SK-N-SH treated with all-trans-retinoic acid at 6 μM for 48 hours (cell line): ENCODE data around the gene GPC6.
A peak's percentile ranks its signal among the peaks of the same experiment; 100 is the strongest.

Experiments
- ATAC-seq: fragments of 200-7000 bp; cut with Tn5 transposase; 3 replicates; pipeline ENCODE4 v1.9.1; 2020; ENCODE audit warnings: mild to moderate bottlenecking, moderate library complexity
- ARNTL ChIP-seq: fragments of 450-650 bp; formaldehyde crosslinking; IDR thresholded peaks from 2 replicates; pipeline ENCODE4 v1.5.0; 2020; ENCODE audit warnings: low read depth, mild to moderate bottlenecking, moderate library complexity, borderline replicate concordance
- BACH2 ChIP-seq: fragments of 250-450 bp; sonication (Bioruptor Pico); IDR thresholded peaks from 2 replicates; pipeline ENCODE4 v1.9.0; 2021; ENCODE audit warnings: mild to moderate bottlenecking, borderline replicate concordance
- CSDC2 ChIP-seq: fragments of 250-450 bp; sonication (Bioruptor Pico); IDR thresholded peaks from 2 replicates; pipeline ENCODE4 v1.5.0; 2020; ENCODE audit warnings: mild to moderate bottlenecking, moderate library complexity
- ESRRG ChIP-seq: fragments of 250-450 bp; sonication (Bioruptor Pico); IDR thresholded peaks from 2 replicates; pipeline ENCODE4 v1.6.1; 2021; ENCODE audit warnings: mild to moderate bottlenecking
- GLIS3 ChIP-seq: fragments of 250-450 bp; sonication (Bioruptor Pico); IDR thresholded peaks from 2 replicates; pipeline ENCODE4 v1.5.0; 2020; ENCODE audit warnings: mild to moderate bottlenecking, moderate library complexity
- ISL1 ChIP-seq: fragments of 250-450 bp; sonication (Bioruptor Pico); IDR thresholded peaks from 2 replicates; pipeline ENCODE4 v2.1.2; 2022; ENCODE audit warnings: mild to moderate bottlenecking, moderate library complexity
- OSR1 ChIP-seq: fragments of 250-450 bp; sonication (Bioruptor Pico); IDR thresholded peaks from 2 replicates; pipeline ENCODE4 v1.8.0; 2022; ENCODE audit warnings: moderate library complexity, mild to moderate bottlenecking, inconsistent platforms
- PPARA ChIP-seq: fragments of 250-450 bp; sonication (Bioruptor Pico); IDR thresholded peaks from 2 replicates; pipeline ENCODE4 v1.5.0; 2020; ENCODE audit warnings: mild to moderate bottlenecking, borderline replicate concordance
- RARB ChIP-seq: fragments of 250-450 bp; sonication (Bioruptor Pico); IDR thresholded peaks from 2 replicates; pipeline ENCODE4 v1.8.0; 2021; ENCODE audit warnings: mild to moderate bottlenecking, moderate library complexity
- SNAI2 ChIP-seq: fragments of 250-450 bp; sonication (Bioruptor Pico); IDR thresholded peaks from 2 replicates; pipeline ENCODE4 v1.5.0; 2020; ENCODE audit warnings: mild to moderate bottlenecking, moderate library complexity
- TOX ChIP-seq: fragments of 250-450 bp; sonication (Bioruptor Pico); IDR thresholded peaks from 2 replicates; pipeline ENCODE4 v1.8.0; 2021; ENCODE audit warnings: mild to moderate bottlenecking, moderate library complexity, borderline replicate concordance
- ZC3H10 ChIP-seq: fragments of 250-450 bp; sonication (Bioruptor Pico); IDR thresholded peaks from 2 replicates; pipeline ENCODE4 v1.5.1; 2021; ENCODE audit warnings: mild to moderate bottlenecking, moderate library complexity
- ZFP3 ChIP-seq: fragments of 250-450 bp; sonication (Bioruptor Pico); IDR thresholded peaks from 2 replicates; pipeline ENCODE4 v1.5.0; 2020; ENCODE audit warnings: mild to moderate bottlenecking, moderate library complexity
- ZFP30 ChIP-seq: fragments of 450-650 bp; formaldehyde crosslinking; IDR thresholded peaks from 2 replicates; pipeline ENCODE4 v1.5.0; 2022; ENCODE audit warnings: mild to moderate bottlenecking, moderate library complexity
- ZNF565 ChIP-seq: fragments of 450-650 bp; formaldehyde crosslinking; conservative IDR thresholded peaks from 2 replicates; pipeline ENCODE4 v1.5.0; 2020; ENCODE audit warnings: low read depth, mild to moderate bottlenecking, moderate library complexity
- ZNF70 ChIP-seq: fragments of 450-650 bp; formaldehyde crosslinking; IDR thresholded peaks from 2 replicates; pipeline ENCODE4 v1.5.0; 2020; ENCODE audit warnings: mild to moderate bottlenecking, moderate library complexity
- TF ChIP-seq, protein P1 (sequence below): fragments of 250-450 bp; sonication (Bioruptor Pico); IDR thresholded peaks from 2 replicates; pipeline ENCODE4 v1.8.0; 2020; ENCODE audit warnings: mild to moderate bottlenecking, moderate library complexity, borderline replicate concordance
- TF ChIP-seq, protein P2 (sequence below): fragments of 250-450 bp; sonication (Bioruptor Pico); IDR thresholded peaks from 2 replicates; pipeline ENCODE4 v1.5.0; 2020; ENCODE audit warnings: mild to moderate bottlenecking, moderate library complexity
- TF ChIP-seq, protein P3 (sequence below): fragments of 250-450 bp; sonication (Bioruptor Pico); IDR thresholded peaks from 2 replicates; pipeline ENCODE4 v1.5.1; 2020; ENCODE audit warnings: low read depth, mild to moderate bottlenecking, moderate library complexity
- TF ChIP-seq, protein P4 (sequence below): fragments of 250-450 bp; sonication (Bioruptor Pico); IDR thresholded peaks from 2 replicates; pipeline ENCODE4 v1.8.0; 2021; ENCODE audit warnings: low read depth, mild to moderate bottlenecking, moderate library complexity, borderline replicate concordance
- TF ChIP-seq, protein P5 (sequence below): fragments of 250-450 bp; sonication (Bioruptor Pico); IDR thresholded peaks from 2 replicates; pipeline ENCODE4 v1.5.1; 2021; ENCODE audit warnings: mild to moderate bottlenecking, moderate library complexity

The GPC6 gene

GRCh38 chr13:93859716-93860115 lies 633.1 kb downstream of the GPC6 start:
- TF ChIP-seq RARB (CRISPR knock-in tag) (no peak), PPARA (CRISPR knock-in tag) (no peak), CSDC2 (CRISPR knock-in tag) (no peak), OSR1 (CRISPR knock-in tag) (no peak), SNAI2 (no peak), ZFP3 (CRISPR knock-in tag) (no peak), ZFP30 (CRISPR knock-in tag) (no peak), ZNF70 (no peak), ISL1 (CRISPR knock-in tag) (no peak), ZC3H10 (CRISPR knock-in tag) (no peak), ESRRG (CRISPR knock-in tag) (no peak), ZNF565 (CRISPR knock-in tag) (no peak), BACH2 (CRISPR knock-in tag) (no peak), GLIS3 (CRISPR knock-in tag) (no peak), ARNTL (no peak)
- TF ChIP-seq, protein P1, sequence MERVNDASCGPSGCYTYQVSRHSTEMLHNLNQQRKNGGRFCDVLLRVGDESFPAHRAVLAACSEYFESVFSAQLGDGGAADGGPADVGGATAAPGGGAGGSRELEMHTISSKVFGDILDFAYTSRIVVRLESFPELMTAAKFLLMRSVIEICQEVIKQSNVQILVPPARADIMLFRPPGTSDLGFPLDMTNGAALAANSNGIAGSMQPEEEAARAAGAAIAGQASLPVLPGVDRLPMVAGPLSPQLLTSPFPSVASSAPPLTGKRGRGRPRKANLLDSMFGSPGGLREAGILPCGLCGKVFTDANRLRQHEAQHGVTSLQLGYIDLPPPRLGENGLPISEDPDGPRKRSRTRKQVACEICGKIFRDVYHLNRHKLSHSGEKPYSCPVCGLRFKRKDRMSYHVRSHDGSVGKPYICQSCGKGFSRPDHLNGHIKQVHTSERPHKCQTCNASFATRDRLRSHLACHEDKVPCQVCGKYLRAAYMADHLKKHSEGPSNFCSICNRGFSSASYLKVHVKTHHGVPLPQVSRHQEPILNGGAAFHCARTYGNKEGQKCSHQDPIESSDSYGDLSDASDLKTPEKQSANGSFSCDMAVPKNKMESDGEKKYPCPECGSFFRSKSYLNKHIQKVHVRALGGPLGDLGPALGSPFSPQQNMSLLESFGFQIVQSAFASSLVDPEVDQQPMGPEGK (CRISPR knock-in tag): no peak
- TF ChIP-seq, protein P2, sequence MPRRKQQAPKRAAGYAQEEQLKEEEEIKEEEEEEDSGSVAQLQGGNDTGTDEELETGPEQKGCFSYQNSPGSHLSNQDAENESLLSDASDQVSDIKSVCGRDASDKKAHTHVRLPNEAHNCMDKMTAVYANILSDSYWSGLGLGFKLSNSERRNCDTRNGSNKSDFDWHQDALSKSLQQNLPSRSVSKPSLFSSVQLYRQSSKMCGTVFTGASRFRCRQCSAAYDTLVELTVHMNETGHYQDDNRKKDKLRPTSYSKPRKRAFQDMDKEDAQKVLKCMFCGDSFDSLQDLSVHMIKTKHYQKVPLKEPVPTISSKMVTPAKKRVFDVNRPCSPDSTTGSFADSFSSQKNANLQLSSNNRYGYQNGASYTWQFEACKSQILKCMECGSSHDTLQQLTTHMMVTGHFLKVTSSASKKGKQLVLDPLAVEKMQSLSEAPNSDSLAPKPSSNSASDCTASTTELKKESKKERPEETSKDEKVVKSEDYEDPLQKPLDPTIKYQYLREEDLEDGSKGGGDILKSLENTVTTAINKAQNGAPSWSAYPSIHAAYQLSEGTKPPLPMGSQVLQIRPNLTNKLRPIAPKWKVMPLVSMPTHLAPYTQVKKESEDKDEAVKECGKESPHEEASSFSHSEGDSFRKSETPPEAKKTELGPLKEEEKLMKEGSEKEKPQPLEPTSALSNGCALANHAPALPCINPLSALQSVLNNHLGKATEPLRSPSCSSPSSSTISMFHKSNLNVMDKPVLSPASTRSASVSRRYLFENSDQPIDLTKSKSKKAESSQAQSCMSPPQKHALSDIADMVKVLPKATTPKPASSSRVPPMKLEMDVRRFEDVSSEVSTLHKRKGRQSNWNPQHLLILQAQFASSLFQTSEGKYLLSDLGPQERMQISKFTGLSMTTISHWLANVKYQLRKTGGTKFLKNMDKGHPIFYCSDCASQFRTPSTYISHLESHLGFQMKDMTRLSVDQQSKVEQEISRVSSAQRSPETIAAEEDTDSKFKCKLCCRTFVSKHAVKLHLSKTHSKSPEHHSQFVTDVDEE (CRISPR knock-in tag): no peak
- TF ChIP-seq, protein P3, sequence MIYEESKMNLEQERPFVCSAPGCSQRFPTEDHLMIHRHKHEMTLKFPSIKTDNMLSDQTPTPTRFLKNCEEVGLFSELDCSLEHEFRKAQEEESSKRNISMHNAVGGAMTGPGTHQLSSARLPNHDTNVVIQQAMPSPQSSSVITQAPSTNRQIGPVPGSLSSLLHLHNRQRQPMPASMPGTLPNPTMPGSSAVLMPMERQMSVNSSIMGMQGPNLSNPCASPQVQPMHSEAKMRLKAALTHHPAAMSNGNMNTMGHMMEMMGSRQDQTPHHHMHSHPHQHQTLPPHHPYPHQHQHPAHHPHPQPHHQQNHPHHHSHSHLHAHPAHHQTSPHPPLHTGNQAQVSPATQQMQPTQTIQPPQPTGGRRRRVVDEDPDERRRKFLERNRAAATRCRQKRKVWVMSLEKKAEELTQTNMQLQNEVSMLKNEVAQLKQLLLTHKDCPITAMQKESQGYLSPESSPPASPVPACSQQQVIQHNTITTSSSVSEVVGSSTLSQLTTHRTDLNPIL: no peak
- ATAC-seq: no peak

DNA sequence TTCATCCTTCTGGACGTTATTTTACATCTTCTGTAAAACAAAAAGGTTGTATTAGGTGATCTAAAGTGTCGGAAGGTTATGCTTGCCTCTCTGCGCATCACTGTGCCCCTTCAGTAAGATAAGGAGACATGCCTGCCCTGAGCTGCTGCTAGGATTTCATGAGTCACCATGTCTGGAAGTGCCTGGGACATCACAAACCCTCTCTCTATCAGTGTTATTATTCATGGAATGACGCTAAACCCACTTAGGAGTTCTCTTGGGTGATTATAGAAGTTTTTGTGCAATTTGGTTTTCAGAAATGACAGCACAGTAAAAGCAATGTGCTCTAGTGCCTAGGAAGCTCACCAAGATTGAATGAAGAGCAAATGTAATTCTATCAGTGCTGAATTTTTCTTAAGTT lies 635.2 kb downstream of the GPC6 start:
- peak; percentile 100 for ATAC-seq
- no peak; the same call in 1 of the 2 replicates for TF ChIP-seq GLIS3 (CRISPR knock-in tag)
- TF ChIP-seq, protein P4, sequence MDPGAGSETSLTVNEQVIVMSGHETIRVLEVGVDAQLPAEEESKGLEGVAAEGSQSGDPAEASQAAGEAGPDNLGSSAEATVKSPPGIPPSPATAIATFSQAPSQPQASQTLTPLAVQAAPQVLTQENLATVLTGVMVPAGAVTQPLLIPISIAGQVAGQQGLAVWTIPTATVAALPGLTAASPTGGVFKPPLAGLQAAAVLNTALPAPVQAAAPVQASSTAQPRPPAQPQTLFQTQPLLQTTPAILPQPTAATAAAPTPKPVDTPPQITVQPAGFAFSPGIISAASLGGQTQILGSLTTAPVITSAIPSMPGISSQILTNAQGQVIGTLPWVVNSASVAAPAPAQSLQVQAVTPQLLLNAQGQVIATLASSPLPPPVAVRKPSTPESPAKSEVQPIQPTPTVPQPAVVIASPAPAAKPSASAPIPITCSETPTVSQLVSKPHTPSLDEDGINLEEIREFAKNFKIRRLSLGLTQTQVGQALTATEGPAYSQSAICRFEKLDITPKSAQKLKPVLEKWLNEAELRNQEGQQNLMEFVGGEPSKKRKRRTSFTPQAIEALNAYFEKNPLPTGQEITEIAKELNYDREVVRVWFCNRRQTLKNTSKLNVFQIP (CRISPR knock-in tag): 0 out of 2 replicates have a peak, but pooled peaks have one; percentile 60
- TF ChIP-seq, protein P5, sequence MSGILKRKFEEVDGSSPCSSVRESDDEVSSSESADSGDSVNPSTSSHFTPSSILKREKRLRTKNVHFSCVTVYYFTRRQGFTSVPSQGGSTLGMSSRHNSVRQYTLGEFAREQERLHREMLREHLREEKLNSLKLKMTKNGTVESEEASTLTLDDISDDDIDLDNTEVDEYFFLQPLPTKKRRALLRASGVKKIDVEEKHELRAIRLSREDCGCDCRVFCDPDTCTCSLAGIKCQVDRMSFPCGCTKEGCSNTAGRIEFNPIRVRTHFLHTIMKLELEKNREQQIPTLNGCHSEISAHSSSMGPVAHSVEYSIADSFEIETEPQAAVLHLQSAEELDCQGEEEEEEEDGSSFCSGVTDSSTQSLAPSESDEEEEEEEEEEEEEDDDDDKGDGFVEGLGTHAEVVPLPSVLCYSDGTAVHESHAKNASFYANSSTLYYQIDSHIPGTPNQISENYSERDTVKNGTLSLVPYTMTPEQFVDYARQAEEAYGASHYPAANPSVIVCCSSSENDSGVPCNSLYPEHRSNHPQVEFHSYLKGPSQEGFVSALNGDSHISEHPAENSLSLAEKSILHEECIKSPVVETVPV (CRISPR knock-in tag): no peak
- peak; percentile 83 for TF ChIP-seq ZNF70
- TF ChIP-seq ISL1 (CRISPR knock-in tag): peak; percentile 96
- TF ChIP-seq, protein P3: peak; percentile 56; the same call in 1 of the 2 replicates
- TF ChIP-seq BACH2 (CRISPR knock-in tag): no peak
- TF ChIP-seq, protein P2 (CRISPR knock-in tag): 0 out of 2 replicates have a peak, but pooled peaks have one; percentile 14
- TF ChIP-seq ZFP30 (CRISPR knock-in tag): 0 out of 2 replicates have a peak, but pooled peaks have one; percentile 21
- TF ChIP-seq SNAI2: no peak; the same call in 1 of the 2 replicates
- peak; percentile 95 for TF ChIP-seq ZFP3 (CRISPR knock-in tag)
- 0 out of 2 replicates have a peak, but pooled peaks have one; percentile 24 for TF ChIP-seq TOX (CRISPR knock-in tag)
- TF ChIP-seq, protein P1 (CRISPR knock-in tag): no peak
